Neural progenitor cell (in vitro differentiated cells): ENCODE measurements around the gene TRAPPC10. TPM values are rescaled to one million over a fixed set of nuclear protein-coding genes. Genes with fewer than 3 reads are reported as not detected.

Source experiments
- DNase-seq: peaks from one replicate; pipeline ENCODE4 v3.0.0-alpha.2; 2016; ENCODE audit warnings: low spot score
- H2AFZ ChIP-seq: fragments of 200-600 bp; sonication (generic); replicated peaks from 2 replicates; pipeline ENCODE4 v1.6.1; 2016; ENCODE audit warnings: antibody characterized with exemption
- H3F3A ChIP-seq: fragments of 200-600 bp; sonication (generic); 2 replicates; pipeline ENCODE4 v1.6.1; 2016; ENCODE audit warnings: antibody characterized with exemption, low read depth
- H3K27ac ChIP-seq: fragments of 200-600 bp; sonication (generic); 2 replicates; pipeline ENCODE4 v1.5.1; 2016; ENCODE audit warnings: mild to moderate bottlenecking
- H3K27me3 ChIP-seq: fragments of 200-600 bp; sonication (generic); 2 replicates; pipeline ENCODE4 v1.6.1; 2016; ENCODE audit warnings: mild to moderate bottlenecking, moderate library complexity
- H3K36me3 ChIP-seq: fragments of 200-600 bp; sonication (generic); 2 replicates; pipeline ENCODE4 v1.5.1; 2016
- H3K4me1 ChIP-seq: fragments of 200-600 bp; sonication (generic); 2 replicates; pipeline ENCODE4 v1.6.1; 2016; ENCODE audit warnings: mixed run types
- H3K4me2 ChIP-seq: fragments of 200-600 bp; sonication (generic); 2 replicates; pipeline ENCODE4 v1.6.1; 2016
- H3K4me3 ChIP-seq: fragments of 200-600 bp; sonication (generic); 2 replicates; pipeline ENCODE4 v1.5.1; 2016
- H3K79me2 ChIP-seq: fragments of 200-600 bp; sonication (generic); 2 replicates; pipeline ENCODE4 v1.6.1; 2016; ENCODE audit warnings: low read depth
- H3K9ac ChIP-seq: fragments of 200-600 bp; sonication (generic); 2 replicates; pipeline ENCODE4 v1.6.1; 2016
- H3K9me3 ChIP-seq: fragments of 200-600 bp; sonication (generic); 2 replicates; pipeline ENCODE4 v1.5.1; 2016; ENCODE audit warnings: low read depth
- H4K20me1 ChIP-seq: fragments of 200-600 bp; sonication (generic); 2 replicates; pipeline ENCODE4 v1.6.1; 2016; ENCODE audit warnings: low read depth
- H3K27ac Mint-ChIP-seq: 3 replicates; pipeline ENCODE4 v1.8.0; 2021; ENCODE audit warnings: mixed read lengths
- H3K27me3 Mint-ChIP-seq: 2 replicates; pipeline ENCODE4 v1.8.0; 2022; ENCODE audit warnings: low read depth, mild to moderate bottlenecking, inconsistent platforms, moderate library complexity, mixed read lengths; ENCODE audit not compliant: insufficient read depth
- H3K36me3 Mint-ChIP-seq: 3 replicates; pipeline ENCODE4 v1.8.0; 2021; ENCODE audit warnings: mixed read lengths
- H3K4me1 Mint-ChIP-seq: 3 replicates; pipeline ENCODE4 v1.8.0; 2021; ENCODE audit warnings: mixed read lengths
- H3K4me3 Mint-ChIP-seq: 3 replicates; pipeline ENCODE4 v1.8.0; 2021; ENCODE audit warnings: mild to moderate bottlenecking, moderate library complexity, mixed read lengths
- H3K9me3 Mint-ChIP-seq: 3 replicates; pipeline ENCODE4 v1.8.0; 2020; ENCODE audit warnings: mixed read lengths
- EZH2 ChIP-seq: fragments of 200-600 bp; sonication (generic); IDR thresholded peaks from 2 replicates; pipeline ENCODE4 v1.6.1; 2017; ENCODE audit warnings: antibody characterized with exemption, mild to moderate bottlenecking, moderate library complexity
- EZH2phosphoT487 ChIP-seq: fragments of 200-600 bp; sonication (generic); IDR thresholded peaks from 2 replicates; pipeline ENCODE4 v1.6.1; 2017; ENCODE audit warnings: antibody characterized with exemption
- total RNA-seq: library from RNA; depleted of rRNA; stranded (reverse); fragments of >200 nt; gene quantifications from 2 replicates; pipeline ENCODE4 v1.2.3, GENCODE V29; 2015; ENCODE audit warnings: low replicate concordance
- TF ChIP-seq, protein P1 (sequence below): fragments of 200-600 bp; sonication (generic); IDR thresholded peaks from 2 replicates; pipeline ENCODE4 v1.5.1; 2017; ENCODE audit warnings: antibody characterized with exemption, mild to moderate bottlenecking

The TRAPPC10 gene
- total RNA-seq, 1 donor from 2014 or later = 19.8 TPM

DNA sequence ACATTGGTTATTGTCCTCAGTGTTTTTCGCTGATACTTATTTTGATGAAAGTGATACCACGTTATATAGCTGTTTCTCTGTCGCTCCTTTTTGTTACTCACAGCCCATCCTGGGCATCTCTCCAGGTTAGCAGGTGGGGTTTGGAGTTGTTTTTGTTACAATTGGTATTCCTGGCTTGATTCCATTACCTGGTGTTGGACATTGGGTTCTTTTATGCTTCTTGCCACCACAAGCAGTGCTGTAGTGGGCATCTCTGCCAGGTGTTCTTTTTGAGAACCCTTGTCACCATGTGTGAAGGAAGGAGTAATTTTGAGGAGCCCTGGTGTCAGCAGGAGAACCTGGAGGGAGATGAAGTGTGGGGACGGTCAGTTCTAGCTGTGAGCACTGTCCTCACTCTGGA is 47.6 kb downstream of the TRAPPC10 start:
- Mint-ChIP-seq H3K36me3 (peaks cover 8% of the 10 kb centered on the region), H3K4me3 (no peak overlapping the region), H3K27me3 (no peaks in the 10 kb centered on the region), H3K9me3 (no peaks in the 10 kb centered on the region), H3K4me1 (peaks cover under 1% of the 10 kb centered on the region), H3K27ac (no peak overlapping the region)
- Histone ChIP-seq H3K9me3 (no peaks in the 10 kb centered on the region), H3K4me1 (no peaks in the 10 kb centered on the region), H3F3A (no peaks in the 10 kb centered on the region), H4K20me1 (no peaks in the 10 kb centered on the region), H3K4me3 (no peak overlapping the region), H3K4me2 (no peak overlapping the region), H3K36me3 (no peaks in the 10 kb centered on the region), H3K79me2 (no peaks in the 10 kb centered on the region), H2AFZ (no peak overlapping the region), H3K9ac (no peak overlapping the region), H3K27me3 (no peaks in the 10 kb centered on the region), H3K27ac (no peak overlapping the region)
- no peak for DNase-seq
- TF ChIP-seq, protein P1, sequence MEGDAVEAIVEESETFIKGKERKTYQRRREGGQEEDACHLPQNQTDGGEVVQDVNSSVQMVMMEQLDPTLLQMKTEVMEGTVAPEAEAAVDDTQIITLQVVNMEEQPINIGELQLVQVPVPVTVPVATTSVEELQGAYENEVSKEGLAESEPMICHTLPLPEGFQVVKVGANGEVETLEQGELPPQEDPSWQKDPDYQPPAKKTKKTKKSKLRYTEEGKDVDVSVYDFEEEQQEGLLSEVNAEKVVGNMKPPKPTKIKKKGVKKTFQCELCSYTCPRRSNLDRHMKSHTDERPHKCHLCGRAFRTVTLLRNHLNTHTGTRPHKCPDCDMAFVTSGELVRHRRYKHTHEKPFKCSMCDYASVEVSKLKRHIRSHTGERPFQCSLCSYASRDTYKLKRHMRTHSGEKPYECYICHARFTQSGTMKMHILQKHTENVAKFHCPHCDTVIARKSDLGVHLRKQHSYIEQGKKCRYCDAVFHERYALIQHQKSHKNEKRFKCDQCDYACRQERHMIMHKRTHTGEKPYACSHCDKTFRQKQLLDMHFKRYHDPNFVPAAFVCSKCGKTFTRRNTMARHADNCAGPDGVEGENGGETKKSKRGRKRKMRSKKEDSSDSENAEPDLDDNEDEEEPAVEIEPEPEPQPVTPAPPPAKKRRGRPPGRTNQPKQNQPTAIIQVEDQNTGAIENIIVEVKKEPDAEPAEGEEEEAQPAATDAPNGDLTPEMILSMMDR = no peak
- TF ChIP-seq EZH2phosphoT487 = no peak
- no peak for TF ChIP-seq EZH2

DNA sequence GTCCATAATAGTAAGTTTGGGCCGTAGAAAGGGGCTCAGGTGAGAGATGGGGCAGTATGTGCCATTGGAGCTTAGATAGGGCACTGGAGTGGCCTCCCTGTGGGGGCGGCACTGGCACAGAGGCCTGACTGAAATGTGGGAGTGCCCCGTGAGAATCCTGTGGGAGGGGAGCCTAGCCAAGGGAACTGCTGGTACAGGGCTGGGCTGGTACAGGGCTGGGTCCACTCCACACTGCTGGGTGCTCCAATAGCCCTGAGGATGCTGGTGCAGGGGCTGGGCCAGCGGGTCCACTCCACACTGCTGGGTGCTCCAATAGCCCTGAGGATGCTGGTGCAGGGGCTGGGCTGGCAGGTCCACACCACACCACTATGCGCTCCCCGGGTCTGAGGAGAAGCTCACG is 50.3 kb downstream of the TRAPPC10 start:
- Histone ChIP-seq H4K20me1 (peaks cover 5% of the 10 kb centered on the region), H3K36me3 (no peaks in the 10 kb centered on the region)

DNA sequence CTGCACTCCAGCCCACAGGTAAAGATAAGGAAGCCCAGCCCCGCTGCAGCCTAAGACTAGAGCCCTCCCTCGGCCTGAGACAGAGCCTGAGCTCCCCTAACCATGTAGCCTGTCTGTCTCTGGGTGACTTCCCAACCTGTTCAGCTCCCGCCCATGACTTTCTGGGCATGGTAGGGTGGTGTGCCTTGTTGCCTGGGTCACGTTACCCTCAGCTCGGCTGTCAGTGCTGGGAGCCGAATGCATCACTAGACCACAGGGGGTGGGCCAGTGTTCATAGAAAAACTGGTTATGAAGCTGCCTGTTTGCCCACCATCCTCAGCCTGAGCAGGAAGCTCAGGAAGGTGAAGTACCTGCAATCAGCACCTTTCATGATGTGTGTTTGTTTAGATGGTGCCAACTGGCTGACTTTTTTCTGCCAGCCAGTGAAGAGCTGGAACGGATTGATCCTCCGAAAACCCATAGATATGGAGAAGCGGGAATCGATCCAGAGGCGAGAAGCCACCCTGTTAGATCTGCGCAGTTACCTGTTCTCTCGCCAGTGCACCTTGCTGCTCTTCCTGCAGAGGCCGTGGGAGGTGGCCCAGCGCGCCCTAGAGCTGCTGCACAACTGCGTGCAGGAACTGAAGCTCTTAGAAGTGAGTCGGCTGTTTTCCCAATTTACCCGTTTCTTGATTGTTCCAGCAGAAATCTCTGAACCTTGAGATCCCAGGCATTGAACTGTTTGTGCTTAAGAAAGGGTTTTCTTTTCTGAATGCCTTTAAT is 51.2 kb downstream of the TRAPPC10 start:
- no peak overlapping the region for H2AFZ ChIP-seq
- Mint-ChIP-seq H3K36me3 (peaks cover 18% of the 10 kb centered on the region), H3K27me3 (peaks cover 3% of the 10 kb centered on the region), H3K9me3 (no peaks in the 10 kb centered on the region), H3K27ac (no peak overlapping the region), H3K4me3 (no peak overlapping the region), H3K4me1 (peaks cover 14% of the 10 kb centered on the region)
- no peaks in the 10 kb centered on the region for H3K27me3 ChIP-seq
- H3K79me2 ChIP-seq = peaks cover 11% of the 10 kb centered on the region
- H3F3A ChIP-seq = no peaks in the 10 kb centered on the region
- TF ChIP-seq, protein P1 = no peak
- TF ChIP-seq EZH2phosphoT487 (no peak), EZH2 (no peak)
- H3K4me1 ChIP-seq = peaks cover 11% of the 10 kb centered on the region
- peaks cover 6% of the 10 kb centered on the region for H4K20me1 ChIP-seq
- no peak for DNase-seq
- no peak overlapping the region for H3K9ac ChIP-seq
- H3K4me3 ChIP-seq = no peak overlapping the region
- H3K9me3 ChIP-seq = no peaks in the 10 kb centered on the region
- no peak overlapping the region for H3K27ac ChIP-seq
- no peaks in the 10 kb centered on the region for H3K36me3 ChIP-seq
- no peak overlapping the region for H3K4me2 ChIP-seq

More for the DNA sequence above, 50.3 kb downstream of the TRAPPC10 start:
- H3K9me3 ChIP-seq = no peaks in the 10 kb centered on the region
- no peak overlapping the region for H3K9ac ChIP-seq
- no peak overlapping the region for H3K4me3 ChIP-seq
- H3K4me2 ChIP-seq = no peak overlapping the region
- H3K4me1 ChIP-seq = peaks cover 3% of the 10 kb centered on the region
- H3F3A ChIP-seq = no peaks in the 10 kb centered on the region
- H3K79me2 ChIP-seq = peaks cover 3% of the 10 kb centered on the region
- H2AFZ ChIP-seq = no peak overlapping the region
- TF ChIP-seq, protein P1 = no peak
- no peak for TF ChIP-seq EZH2phosphoT487
- Mint-ChIP-seq H3K27me3 (peaks cover 3% of the 10 kb centered on the region), H3K9me3 (no peaks in the 10 kb centered on the region), H3K4me1 (peaks cover 7% of the 10 kb centered on the region), H3K36me3 (peaks cover 14% of the 10 kb centered on the region), H3K4me3 (no peak overlapping the region), H3K27ac (no peak overlapping the region)
- no peaks in the 10 kb centered on the region for H3K27me3 ChIP-seq
- no peak for DNase-seq
- no peak overlapping the region for H3K27ac ChIP-seq
